NCI-H187 treated with DMSO at 0.1 percent for 48 hours (cell line): ENCODE measurements around the gene ZNF714.
"Not testable (repeated sequence)": the region's sequence is repeated elsewhere in the genome, so short reads cannot be mapped to it uniquely, and the experiment has no call there.

Experiments used
- DNase-seq: peaks from one replicate; lab custom pipeline; 2025; lab: John Stamatoyannopoulos, UW

ZNF714 gene

GRCh38 chr19:21130097-21130775 is 48.2 kb downstream of the ZNF714 start:
- no peak for DNase-seq

- no peak for DNase-seq
Observed at GRCh38 chr19:21133633-21134032, 51.6 kb downstream of the ZNF714 start.

GRCh38 chr19:21134934-21135366 is 52.9 kb downstream of the ZNF714 start:
- DNase-seq = no peak

- DNase-seq = no peak
Observed at GRCh38 chr19:21135433-21135832, 53.4 kb downstream of the ZNF714 start.

GRCh38 chr19:21138130-21138529 is 56.1 kb downstream of the ZNF714 start:
- DNase-seq = no peak

GRCh38 chr19:21141006-21141405 is 59.0 kb downstream of the ZNF714 start:
- not testable (repeated sequence) for DNase-seq

GRCh38 chr19:21141787-21142464 is 59.9 kb downstream of the ZNF714 start, which contains the start of gene ZNF431:
Gene ZNF431, plus strand, starts transcription at chr19:21142040. Its CDS starts 144 bp downstream, at chr19:21142184.
- DNase-seq = peak; percentile 55

- no peak for DNase-seq
Observed at GRCh38 chr19:21143428-21143827, 61.4 kb downstream of the ZNF714 start.

- no peak for DNase-seq
Observed at GRCh38 chr19:21143854-21144253, 61.9 kb downstream of the ZNF714 start.

- no peak for DNase-seq
Observed at GRCh38 chr19:21147540-21147939, 65.5 kb downstream of the ZNF714 start.

- DNase-seq = no peak
Observed at GRCh38 chr19:21148681-21149080, 66.7 kb downstream of the ZNF714 start.

GRCh38 chr19:21149877-21150276 is 67.9 kb downstream of the ZNF714 start:
- no peak for DNase-seq

GRCh38 chr19:21151460-21151859 is 69.5 kb downstream of the ZNF714 start:
- no peak for DNase-seq

GRCh38 chr19:21158523-21159135 is 76.6 kb downstream of the ZNF714 start:
- DNase-seq = no peak

GRCh38 chr19:21164541-21164940 is 82.5 kb downstream of the ZNF714 start:
- no peak for DNase-seq

- no peak for DNase-seq
Observed at GRCh38 chr19:21166436-21166835, 84.4 kb downstream of the ZNF714 start.
